HCT116 (cell line): ENCODE results near the gene MAP2K3. TPM values are rescaled to one million over a fixed set of nuclear protein-coding genes. Genes with fewer than 3 reads are reported as not detected.

ENCODE experiments used
- ATAC-seq: fragments of 200-7000 bp; cut with Tn5 transposase; 2 replicates; pipeline ENCODE4 v1.9.1; 2020; ENCODE audit warnings: mild to moderate bottlenecking, moderate library complexity
- Bru-seq: library from RNA; stranded (reverse); fragments of 400-500 nt; gene quantifications from one replicate; lab custom pipeline; 2021; lab: Mats Ljungman, UMichigan
- BruChase-seq, 2 experiments: library from RNA; stranded (reverse); fragments of 400-500 nt; gene quantifications; one replicate each; lab custom pipeline; 2021; lab: Mats Ljungman, UMichigan
- BruUV-seq: library from RNA; stranded (reverse); fragments of 400-500 nt; replicated peaks from 2 replicates; lab custom pipeline; 2021; lab: Mats Ljungman, UMichigan
- CTCF ChIA-PET: fragments of 300-600 bp; sonication (Branson Sonifier 250); formaldehyde crosslinking; loops from one replicate; lab custom pipeline; 2021; ENCODE audit warnings: antibody characterized with exemption; lab: Charles Lee
- POLR2A ChIA-PET: fragments of 300-600, 350-600 bp; sonication (Branson Sonifier 250); formaldehyde crosslinking; loops from one replicate; lab custom pipeline; 2021; ENCODE audit warnings: antibody characterized with exemption; lab: Charles Lee
- RAD21 ChIA-PET, 2 experiments: fragments of 300-600 bp; sonication (Branson Sonifier 250); formaldehyde crosslinking; loops; one replicate each; lab custom pipeline; 2023; ENCODE audit warnings: low total read pairs in 2 of 2; ENCODE audit not compliant: uncharacterized antibody in 2 of 2, unreplicated experiment in 2 of 2, low non-redundant PET in 1 of 2; lab: Charles Lee
- DNase-seq: peaks from one replicate; pipeline ENCODE4 v3.0.0-alpha.2; 2010; ENCODE audit warnings: low read depth, low spot score
- H2AFZ ChIP-seq: fragments of 200-600 bp; shearing (Covaris generic), sonication (generic); 2 replicates; pipeline ENCODE4 v1.6.1; 2017; ENCODE audit warnings: low read depth, mixed run types, mixed read lengths, antibody characterized with exemption, low read length; ENCODE audit not compliant: poor library complexity, severe bottlenecking
- H3K27ac ChIP-seq: 2 replicates; pipeline ENCODE4 v1.5.1; 2012; ENCODE audit warnings: low read depth, low read length
- H3K27me3 ChIP-seq: fragments of 200-600 bp; sonication (generic); 2 replicates; pipeline ENCODE4 v1.6.1; 2016; ENCODE audit warnings: mixed run types, low read length, mixed read lengths; ENCODE audit not compliant: insufficient read depth
- H3K36me3 ChIP-seq, 2 experiments: fragments of 200-500 bp in 1 of 2; fragments of 200-600 bp in 1 of 2; sonication (Bioruptor generic) in 1 of 2; sonication (generic) in 1 of 2; 2 replicates each; pipeline versions ENCODE4 v1.5.1 to v1.6.1; 2014 to 2016; ENCODE audit warnings: low read length in 2 of 2, inconsistent platforms in 1 of 2, mixed read lengths in 1 of 2, mixed run types in 1 of 2; ENCODE audit not compliant: insufficient read depth in 2 of 2, control insufficient read depth in 1 of 2
- H3K4me1 ChIP-seq, 2 experiments: fragments of 200-600 bp in 1 of 2; sonication (generic) in 1 of 2; 2 replicates each; pipeline versions ENCODE4 v1.5.1 to v1.6.1; 2012 to 2017; ENCODE audit warnings: low read length in 2 of 2, inconsistent platforms in 1 of 2, mild to moderate bottlenecking in 1 of 2, mixed read lengths in 1 of 2, mixed run types in 1 of 2, moderate library complexity in 1 of 2; ENCODE audit not compliant: insufficient read depth in 2 of 2, control insufficient read depth in 1 of 2
- H3K4me2 ChIP-seq: fragments of 200-600 bp; sonication (generic); 2 replicates; pipeline ENCODE4 v1.6.1; 2017; ENCODE audit warnings: mixed run types, low read length, mixed read lengths
- H3K4me3 ChIP-seq, 2 experiments: fragments of 200-600 bp in 1 of 2; sonication (generic) in 1 of 2; replicated peaks in 1 of 2; 2 replicates each; pipeline ENCODE4 v1.5.1; 2011 to 2016; ENCODE audit warnings: low read length in 2 of 2, control low read depth in 1 of 2, low read depth in 1 of 2, mild to moderate bottlenecking in 1 of 2, mixed read lengths in 1 of 2, mixed run types in 1 of 2
- H3K79me2 ChIP-seq: fragments of 200-600 bp; sonication (generic); 2 replicates; pipeline ENCODE4 v1.6.1; 2017; ENCODE audit warnings: mild to moderate bottlenecking, mixed run types, low read length, moderate library complexity, mixed read lengths; ENCODE audit not compliant: insufficient read depth
- H3K9ac ChIP-seq: fragments of 200-600 bp; sonication (generic); 2 replicates; pipeline ENCODE4 v1.6.1; 2016; ENCODE audit warnings: low read length, mixed read lengths
- H3K9me2 ChIP-seq: fragments of 200-600 bp; sonication (generic), shearing (Covaris generic); 2 replicates; pipeline ENCODE4 v1.6.1; 2017; ENCODE audit warnings: mixed run types, mild to moderate bottlenecking, moderate library complexity; ENCODE audit not compliant: insufficient read depth
- H3K9me3 ChIP-seq, 2 experiments: fragments of 200-500 bp in 1 of 2; fragments of 200-600 bp in 1 of 2; sonication (Bioruptor generic) in 1 of 2; sonication (generic) in 1 of 2; 2 replicates each; pipeline ENCODE4 v1.6.1; 2014 to 2017; ENCODE audit warnings: low read length in 2 of 2, mixed read lengths in 2 of 2, inconsistent platforms in 1 of 2, low read depth in 1 of 2, mild to moderate bottlenecking in 1 of 2, mixed run types in 1 of 2, moderate library complexity in 1 of 2; ENCODE audit not compliant: control insufficient read depth in 1 of 2, insufficient read depth in 1 of 2
- H4K20me1 ChIP-seq: fragments of 200-600 bp; sonication (generic), shearing (Covaris generic); 2 replicates; pipeline ENCODE4 v1.6.1; 2017; ENCODE audit warnings: mixed run types, mild to moderate bottlenecking, moderate library complexity; ENCODE audit not compliant: insufficient read depth
- ATF3 ChIP-seq: IDR thresholded peaks from 2 replicates; pipeline ENCODE4 v1.6.1; 2012
- FOSL1 ChIP-seq: IDR thresholded peaks from 2 replicates; pipeline ENCODE4 v1.6.1; 2012; ENCODE audit warnings: low read depth
- JUND ChIP-seq: IDR thresholded peaks from 2 replicates; pipeline ENCODE4 v1.6.1; 2012
- POLR2A ChIP-seq: IDR thresholded peaks from 2 replicates; pipeline ENCODE4 v1.7.0; 2011; ENCODE audit warnings: borderline replicate concordance; ENCODE audit not compliant: insufficient read depth, insufficient read length; ENCODE audit errors: extremely low read depth
- POLR2AphosphoS5 ChIP-seq: IDR thresholded peaks from 2 replicates; pipeline ENCODE4 v1.6.1; 2011; ENCODE audit warnings: mild to moderate bottlenecking, low read depth, low read length, moderate library complexity
- SIN3A ChIP-seq: IDR thresholded peaks from 2 replicates; pipeline ENCODE4 v1.6.1; 2012; ENCODE audit warnings: low read depth
- SP1 ChIP-seq: IDR thresholded peaks from 2 replicates; pipeline ENCODE4 v1.6.1; 2012; ENCODE audit warnings: low read depth
- ZFX ChIP-seq: fragments of 450-650 bp; IDR thresholded peaks from 2 replicates; pipeline ENCODE4 v1.6.1; 2017
- intact Hi-C: fragments of 100-400 bp; cut with micrococcal nuclease; formaldehyde crosslinking; loops from 2 replicates; pipeline ENCODE4 v1.10.0; 2022
- long read RNA-seq: library from polyadenylated mRNA; unstranded; transcript quantifications from one replicate; pipeline ENCODE4 v2.0.0, GENCODE V29; 2021; ENCODE audit not compliant: unreplicated experiment
- polyA plus RNA-seq: library from polyadenylated mRNA; unstranded; fragments of >200 nt; gene quantifications from 2 replicates; pipeline ENCODE4 v1.2.1, GENCODE V29; 2012; ENCODE audit warnings: missing spikeins
- total RNA-seq: library from RNA; stranded (reverse); gene quantifications from one replicate; pipeline ENCODE4 v1.2.1, GENCODE V29; 2021; ENCODE audit not compliant: unreplicated experiment

Gene MAP2K3
- 96.7 TPM for total RNA-seq
- 74.4 and 85.1 TPM in 2 replicates for polyA plus RNA-seq
- Bru-seq, nascent RNA, result percentile 89 among the genes with signal in this experiment
- BruChase-seq, experiment 1, labeled RNA remaining after a 6-hour chase, result percentile 84 among the genes with signal in this experiment
- BruChase-seq, experiment 2, labeled RNA remaining after a 2-hour chase, result percentile 83 among the genes with signal in this experiment
- long read RNA-seq, transcript MAP2K3-202 (12 exons, 2,303 nt), result major isoform, 139 of 193 reads
- long read RNA-seq, transcript MAP2K3-205 (3 exons, 927 nt), result minor isoform, 14 of 193 reads
- long read RNA-seq, partial matches to known transcripts, result 7 of 193 reads
- long read RNA-seq, other reads (novel, unspliced or antisense), result 30 of 193 reads

GRCh38 chr17:21284319-21285163 lies at the start of gene MAP2K3:
Gene MAP2K3, plus strand, starts transcription at chr17:21284711. Its CDS starts 210 bp downstream, at chr17:21284921.
- no peaks in the 10 kb centered on the region for H3K27me3 ChIP-seq
- no peaks in the 10 kb centered on the region for H3K9me2 ChIP-seq
- RAD21 ChIA-PET, result no interaction called here
- peak; percentile 75 for ATAC-seq
- peak within 1 kb of the TSS; percentile 99 for H3K4me2 ChIP-seq
- TF ChIP-seq POLR2AphosphoS5 (peak; percentile 93), POLR2A (peak; percentile 82), SIN3A (peak; percentile 61; the same call in 1 of the 2 replicates), FOSL1 (no peak), ZFX (peak; percentile 57; the same call in 1 of the 2 replicates), JUND (no peak), ATF3 (no peak), SP1 (peak; percentile 77)
- CTCF ChIA-PET, result interaction anchor here (0.7 to 1.0 kb wide), 2 partner anchors 71 to 227 kb away, joined by 3 read pairs; no protein-coding TSS in a partner anchor
- BruUV-seq, result no TSS peak
- peak within 1 kb of the TSS; percentile 91 to 99 for H3K4me3 ChIP-seq
- peaks cover 57 to 84% of the 10 kb centered on the region in 2 experiments for H3K4me1 ChIP-seq
- H3K36me3 ChIP-seq, result 0 out of 4 replicates have a peak, but pooled peaks cover 0 to 7% of the 10 kb centered on the region in 2 experiments
- peaks cover 50% of the 10 kb centered on the region for H3K79me2 ChIP-seq
- H4K20me1 ChIP-seq, result no peaks in the 10 kb centered on the region
- H3K9me3 ChIP-seq, result no peaks in the 10 kb centered on the region
- H2AFZ ChIP-seq, result peak within 1 kb of the TSS; percentile 31
- peak within 1 kb of the TSS; percentile 99 for H3K27ac ChIP-seq
- peak; percentile 98 for DNase-seq
- peak within 1 kb of the TSS; percentile 96 for H3K9ac ChIP-seq
- POLR2A ChIA-PET, result no interaction called here
- intact Hi-C loops, result loop anchor here (10.0 kb wide), 1 partner anchor 170 kb away; no protein-coding TSS in a partner anchor
